BLaER1 treated with 17β-estradiol and CSF1 and Interleukin-3, amounts not matched to agents 10 nM and 100 nM (cell line): Measurements from ENCODE around the gene TTYH3.
A peak's percentile ranks its signal among the peaks of the same experiment; 100 is the strongest.

Experiments
- H3K27ac ChIP-seq, 11 experiments: shearing (Covaris generic); formaldehyde crosslinking; 2 replicates each; pipeline ENCODE4 v1.8.1; 2022
- H3K27me3 ChIP-seq, 11 experiments: shearing (Covaris generic); formaldehyde crosslinking; 2 replicates each; pipeline ENCODE4 v1.8.1; 2022
- H3K36me3 ChIP-seq, 11 experiments: shearing (Covaris generic); formaldehyde crosslinking; 2 replicates each; pipeline ENCODE4 v1.8.1; 2022
- H3K4me1 ChIP-seq, 10 experiments: shearing (Covaris generic); formaldehyde crosslinking; 2 replicates each; pipeline ENCODE4 v1.8.1; 2022
- H3K4me2 ChIP-seq, 11 experiments: shearing (Covaris generic); formaldehyde crosslinking; 2 replicates each; pipeline ENCODE4 v1.8.1; 2022
- H3K4me3 ChIP-seq, 10 experiments: shearing (Covaris generic); formaldehyde crosslinking; 2 replicates each; pipeline ENCODE4 v1.8.1; 2022
- H3K9ac ChIP-seq, 11 experiments: shearing (Covaris generic); formaldehyde crosslinking; 2 replicates each; pipeline ENCODE4 v1.8.1; 2022
- H3K9me3 ChIP-seq, 11 experiments: shearing (Covaris generic); formaldehyde crosslinking; replicated peaks in 1 of 11; 2 replicates each; pipeline ENCODE4 v1.8.1; 2022
- H4K20me1 ChIP-seq, 11 experiments: shearing (Covaris generic); formaldehyde crosslinking; 2 replicates each; pipeline ENCODE4 v1.8.1; 2022
- Cebpa-rat ChIP-seq, 11 experiments: shearing (Covaris generic); IDR thresholded peaks; 2 replicates each; pipeline ENCODE4 v1.8.1; 2022

Gene TTYH3

DNA sequence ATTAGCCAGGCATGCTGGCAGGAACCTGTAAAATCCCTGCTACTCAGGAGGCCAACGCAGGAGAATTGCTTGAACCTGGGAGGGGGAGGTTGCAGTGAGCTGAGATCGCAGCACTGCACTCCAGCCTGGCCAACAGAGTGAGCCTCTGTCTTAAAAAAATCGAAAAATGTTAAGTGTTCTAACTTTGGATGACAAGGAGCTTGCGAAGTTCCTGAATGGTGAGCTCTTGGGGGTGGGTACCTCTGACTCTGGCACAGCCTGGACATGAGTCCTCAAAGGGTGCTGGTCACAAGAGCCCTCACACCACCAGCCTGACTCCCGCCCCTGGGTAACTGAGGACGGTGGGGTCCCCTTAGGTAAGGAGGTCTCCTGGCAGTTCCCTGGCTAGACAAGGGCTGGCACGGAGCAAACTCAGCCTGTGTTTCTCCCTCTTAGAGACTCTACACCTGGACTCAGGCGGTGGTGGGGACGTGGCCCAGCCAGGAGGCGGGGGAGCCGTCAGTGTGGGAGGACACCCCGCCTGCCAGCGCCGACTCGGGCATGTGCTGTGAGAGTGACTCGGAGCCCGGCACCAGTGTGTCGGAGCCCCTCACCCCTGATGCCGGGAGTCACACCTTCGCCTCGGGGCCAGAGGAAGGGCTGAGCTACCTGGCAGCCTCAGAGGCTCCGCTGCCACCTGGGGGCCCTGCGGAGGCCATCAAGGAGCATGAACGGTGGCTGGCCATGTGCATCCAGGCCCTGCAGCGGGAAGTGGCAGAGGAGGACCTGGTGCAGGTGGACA lies 80.3 kb downstream of the TTYH3 start:
- peak overlapping the region; percentile 85 to 98 (median 93) for H3K4me2 ChIP-seq
- no peaks in the 10 kb centered on the region for H3K36me3 ChIP-seq
- no peak for TF ChIP-seq Cebpa-rat (IDR thresholded peaks at IDR 0.05)
- peaks cover 82 to 100% (median 96%) of the 10 kb centered on the region in 10 experiments for H3K4me1 ChIP-seq
- H3K27me3 ChIP-seq: peaks cover 0 to 51% (median 0%) of the 10 kb centered on the region in 11 experiments; a peak in 7 of 22 replicates
- H3K4me3 ChIP-seq: no peak overlapping the region
- peak overlapping the region in 8 of 11 experiments; percentile 46 to 83 (median 71); a peak in 16 of 22 replicates for H3K27ac ChIP-seq
- peaks cover 0 to 66% (median 0%) of the 10 kb centered on the region in 11 experiments; a peak in 4 of 22 replicates for H4K20me1 ChIP-seq
- 0 out of 22 replicates have a peak, but pooled peaks cover 0 to 4% (median 0%) of the 10 kb centered on the region in 11 experiments for H3K9me3 ChIP-seq
- H3K9ac ChIP-seq: peak overlapping the region in 7 of 11 experiments; percentile 26 to 78 (median 58); a peak in 11 of 22 replicates

DNA sequence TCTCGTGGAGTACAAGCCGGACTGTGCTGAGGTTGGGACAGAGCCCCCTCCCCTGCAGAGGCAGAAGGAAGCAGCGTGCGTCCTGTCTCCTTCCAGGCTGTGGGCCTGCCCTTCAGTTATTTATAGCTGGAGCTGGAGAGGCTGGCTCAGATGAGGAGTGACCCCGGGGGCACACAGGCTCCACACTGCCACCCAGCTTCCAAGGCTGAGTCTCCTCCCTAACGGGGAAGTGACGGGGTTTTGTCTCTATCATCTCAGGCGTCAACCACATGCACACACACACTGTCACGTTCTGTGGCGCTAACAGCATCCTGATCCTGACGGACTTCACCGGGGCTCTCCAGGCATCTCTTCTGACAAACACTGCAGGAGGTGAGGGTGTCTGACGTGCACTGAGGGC lies 81.6 kb downstream of the TTYH3 start:
- Histone ChIP-seq H3K9me3 (0 out of 22 replicates have a peak, but pooled peaks cover 0 to 4% (median 0%) of the 10 kb centered on the region in 11 experiments), H3K36me3 (no peaks in the 10 kb centered on the region), H4K20me1 (peaks cover 0 to 72% (median 0%) of the 10 kb centered on the region in 11 experiments; a peak in 6 of 22 replicates), H3K9ac (peak overlapping the region in 8 of 11 experiments; percentile 27 to 78 (median 50); a peak in 13 of 22 replicates), H3K27me3 (peaks cover 0 to 64% (median 0%) of the 10 kb centered on the region in 11 experiments; a peak in 7 of 22 replicates), H3K4me3 (peak overlapping the region in 5 of 10 experiments; percentile 6 to 40 (median 9); a peak in 4 of 20 replicates), H3K27ac (peak overlapping the region in 9 of 11 experiments; percentile 17 to 83 (median 70); a peak in 17 of 22 replicates), H3K4me2 (peak overlapping the region; percentile 85 to 98 (median 93)), H3K4me1 (peaks cover 95 to 100% (median 100%) of the 10 kb centered on the region in 10 experiments)
- TF ChIP-seq Cebpa-rat (IDR thresholded peaks at IDR 0.05): no peak

DNA sequence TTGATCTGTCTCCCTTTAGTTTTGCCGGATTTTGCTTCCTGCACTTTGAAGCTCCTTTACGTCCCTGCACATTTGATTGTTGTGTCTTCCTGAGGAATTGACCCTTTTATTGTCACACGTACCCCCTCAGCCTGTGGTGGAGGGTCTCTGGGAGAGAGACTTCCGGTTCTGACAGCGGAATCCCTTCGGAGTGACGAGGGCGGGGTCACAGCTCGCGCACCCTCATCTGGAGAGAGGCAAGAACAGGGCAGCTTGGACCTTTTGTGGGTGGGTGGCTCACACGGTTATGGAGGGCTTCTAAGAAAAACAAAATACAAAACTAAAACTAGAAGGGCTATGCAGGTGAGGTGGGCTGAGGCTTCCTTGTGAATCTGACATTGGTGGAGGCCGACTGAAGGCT lies 82.2 kb downstream of the TTYH3 start:
- peak overlapping the region in 5 of 10 experiments; percentile 6 to 40 (median 9); a peak in 6 of 20 replicates for H3K4me3 ChIP-seq
- peaks cover 0 to 68% (median 0%) of the 10 kb centered on the region in 11 experiments; a peak in 7 of 22 replicates for H3K27me3 ChIP-seq
- no peak for TF ChIP-seq Cebpa-rat (IDR thresholded peaks at IDR 0.05)
- peak overlapping the region in 8 of 11 experiments; percentile 15 to 78 (median 50); a peak in 12 of 22 replicates for H3K9ac ChIP-seq
- H3K4me2 ChIP-seq: peak overlapping the region; percentile 85 to 98 (median 93)
- 0 out of 22 replicates have a peak, but pooled peaks cover 0 to 4% (median 0%) of the 10 kb centered on the region in 11 experiments for H3K9me3 ChIP-seq
- H4K20me1 ChIP-seq: peaks cover 0 to 72% (median 0%) of the 10 kb centered on the region in 11 experiments; a peak in 6 of 22 replicates
- no peaks in the 10 kb centered on the region for H3K36me3 ChIP-seq
- peak overlapping the region in 8 of 11 experiments; percentile 17 to 83 (median 71); a peak in 14 of 22 replicates for H3K27ac ChIP-seq
- H3K4me1 ChIP-seq: peaks cover 100% of the 10 kb centered on the region in 10 experiments
